K562 (cell line): Measurements from ENCODE around the gene SLC22A23. TPM values are rescaled to one million over a fixed set of nuclear protein-coding genes. Genes with fewer than 3 reads are reported as not detected.

Source experiments
- CREM ChIP-seq: IDR thresholded peaks from 2 replicates; pipeline ENCODE4 v1.6.1; 2014; ENCODE audit warnings: antibody characterized with exemption, low read depth
- CXXC5 ChIP-seq: fragments of 250-450 bp; sonication (Bioruptor Pico); IDR thresholded peaks from 2 replicates; pipeline ENCODE4 v1.8.0; 2022; ENCODE audit warnings: inconsistent platforms, mild to moderate bottlenecking, moderate library complexity
- DLX4 ChIP-seq: fragments of 250-450 bp; sonication (Bioruptor Pico); IDR thresholded peaks from 2 replicates; pipeline ENCODE4 v1.6.1; 2021; ENCODE audit warnings: mild to moderate bottlenecking
- ELK1 ChIP-seq: sonication (generic); formaldehyde crosslinking; IDR thresholded peaks from 2 replicates; pipeline ENCODE4 v1.8.1; 2022; ENCODE audit warnings: missing genetic modification reagents
- ETS1 ChIP-seq: conservative IDR thresholded peaks from 2 replicates; pipeline ENCODE4 v1.6.1; 2011; ENCODE audit warnings: low read depth, mild to moderate bottlenecking, low read length; ENCODE audit not compliant: control insufficient read depth
- ETV1 ChIP-seq: fragments of 450-650 bp; conservative IDR thresholded peaks from 2 replicates; pipeline ENCODE4 v1.6.1; 2016; ENCODE audit warnings: missing genetic modification characterization, control low read depth, low read depth, missing compliant biosample characterization
- ETV5 ChIP-seq: sonication (generic); formaldehyde crosslinking; IDR thresholded peaks from 2 replicates; pipeline ENCODE4 v1.4.0; 2020; ENCODE audit warnings: low read depth, mild to moderate bottlenecking, missing genetic modification reagents
- HOXB6 ChIP-seq: fragments of 250-450 bp; sonication (Bioruptor Pico); IDR thresholded peaks from 2 replicates; pipeline ENCODE4 v1.5.1; 2022; ENCODE audit warnings: mild to moderate bottlenecking, borderline replicate concordance
- KLF1 ChIP-seq: fragments of 450-650 bp; IDR thresholded peaks from 2 replicates; pipeline ENCODE4 v1.6.1; 2016; ENCODE audit warnings: missing genetic modification characterization, missing compliant biosample characterization
- NFATC3 ChIP-seq: fragments of 450-650 bp; IDR thresholded peaks from 2 replicates; pipeline ENCODE4 v1.6.1; 2017; ENCODE audit warnings: mild to moderate bottlenecking
- NR0B1 ChIP-seq: fragments of 450-650 bp; IDR thresholded peaks from one replicate; pipeline ENCODE4 v1.6.1; 2018; ENCODE audit warnings: mild to moderate bottlenecking, moderate library complexity; ENCODE audit not compliant: partially characterized antibody
- RFX7 ChIP-seq: fragments of 250-450 bp; sonication (Bioruptor Pico); IDR thresholded peaks from 2 replicates; pipeline ENCODE4 v1.5.1; 2021; ENCODE audit warnings: mild to moderate bottlenecking
- RHOXF2B ChIP-seq: fragments of 250-450 bp; sonication (Bioruptor Pico); conservative IDR thresholded peaks from 2 replicates; pipeline ENCODE4 v1.5.1; 2021
- RNF219 ChIP-seq: fragments of 250-450 bp; sonication (Bioruptor Pico); IDR thresholded peaks from 2 replicates; pipeline ENCODE4 v1.5.0; 2022; ENCODE audit warnings: mild to moderate bottlenecking
- TFAP4 ChIP-seq: sonication (generic); formaldehyde crosslinking; IDR thresholded peaks from 2 replicates; pipeline ENCODE4 v1.8.0; 2022; ENCODE audit warnings: missing genetic modification reagents, mild to moderate bottlenecking, moderate library complexity, borderline replicate concordance
- TRIM24 ChIP-seq, 2 experiments: fragments of 450-650 bp; IDR thresholded peaks; 2 replicates each; pipeline ENCODE4 v1.6.1; 2016
- ZNF143 ChIP-seq: sonication (generic); formaldehyde crosslinking; IDR thresholded peaks from 2 replicates; pipeline ENCODE4 v1.9.0; 2022; ENCODE audit warnings: mild to moderate bottlenecking, missing genetic modification reagents
- ZNF280A ChIP-seq: fragments of 450-650 bp; IDR thresholded peaks from 2 replicates; pipeline ENCODE4 v1.6.1; 2018; ENCODE audit warnings: mild to moderate bottlenecking, low read depth; ENCODE audit not compliant: partially characterized antibody
- polyA plus RNA-seq, 8 experiments: library from polyadenylated mRNA; depleted of rRNA in 4 of 8; stranded (reverse) in 5 of 8; unstranded in 3 of 8; fragments of >200 nt; fragmentation: Nextera tagmentation in 2 of 8; fragmentation: Illumina TruSeq in 1 of 8; extraction: Ambion mirVana in 2 of 8; extraction: Trizol in 1 of 8; gene quantifications; 2 replicates each; pipeline versions ENCODE4 v1.2.1 to v1.2.3, GENCODE V29; 2011 to 2014; ENCODE audit warnings: inconsistent platforms in 1 of 8, missing spikeins in 1 of 8
- total RNA-seq, 7 experiments: library from RNA; depleted of rRNA in 6 of 7; stranded (reverse); fragments of >200 nt in 6 of 7; fragmentation: Illumina TruSeq in 2 of 7; extraction: Trizol in 2 of 7; gene quantifications; 2 replicates each; pipeline versions ENCODE4 v1.2.1 to v1.2.3, GENCODE V29; 2011 to 2021; ENCODE audit warnings: low replicate concordance in 1 of 7

The SLC22A23 gene
- total and polyA plus RNA-seq, 9 of the 15 experiments (the other 6 are each of a cell fraction or from before 2014, with no cell fraction given) = 0.30 to 8.7 (median 2.5) TPM

GRCh38 chr6:3347826-3348225 is 109.0 kb downstream of the SLC22A23 start (continued):
- no peak for TF ChIP-seq RNF219 (CRISPR knock-in tag)
- TF ChIP-seq TRIM24 (IDR thresholded peaks at IDR 0.05) = peak; percentile 33 to 49; a peak in 2 of 4 replicates
- peak; percentile 77 for TF ChIP-seq TFAP4 (CRISPR knock-in tag)
- TF ChIP-seq RFX7 (CRISPR knock-in tag) = no peak
- no peak for TF ChIP-seq NR0B1
- no peak for TF ChIP-seq NFATC3
- TF ChIP-seq ETV1 (tag) = no peak
- TF ChIP-seq ZNF280A = no peak
- TF ChIP-seq ELK1 (CRISPR knock-in tag) = no peak
- TF ChIP-seq DLX4 (CRISPR knock-in tag) = no peak
- TF ChIP-seq ETS1 = no peak
- TF ChIP-seq HOXB6 = no peak
- no peak for TF ChIP-seq ZNF143
- TF ChIP-seq RHOXF2B (CRISPR knock-in tag) = no peak
- TF ChIP-seq CREM = peak; percentile 43; the same call in 1 of the 2 replicates
- no peak for TF ChIP-seq KLF1
- TF ChIP-seq ETV5 (CRISPR knock-in tag) = peak; percentile 40; the same call in 1 of the 2 replicates
- peak; percentile 42 for TF ChIP-seq CXXC5 (CRISPR knock-in tag)
